Amniotic epithelial cell (primary cell): Measurements from ENCODE around the gene RASSF1.

Experiments
- DNase-seq: peaks from one replicate; pipeline ENCODE4 v3.0.0-alpha.2; 2010; ENCODE audit warnings: low read depth

RASSF1 gene

DNA sequence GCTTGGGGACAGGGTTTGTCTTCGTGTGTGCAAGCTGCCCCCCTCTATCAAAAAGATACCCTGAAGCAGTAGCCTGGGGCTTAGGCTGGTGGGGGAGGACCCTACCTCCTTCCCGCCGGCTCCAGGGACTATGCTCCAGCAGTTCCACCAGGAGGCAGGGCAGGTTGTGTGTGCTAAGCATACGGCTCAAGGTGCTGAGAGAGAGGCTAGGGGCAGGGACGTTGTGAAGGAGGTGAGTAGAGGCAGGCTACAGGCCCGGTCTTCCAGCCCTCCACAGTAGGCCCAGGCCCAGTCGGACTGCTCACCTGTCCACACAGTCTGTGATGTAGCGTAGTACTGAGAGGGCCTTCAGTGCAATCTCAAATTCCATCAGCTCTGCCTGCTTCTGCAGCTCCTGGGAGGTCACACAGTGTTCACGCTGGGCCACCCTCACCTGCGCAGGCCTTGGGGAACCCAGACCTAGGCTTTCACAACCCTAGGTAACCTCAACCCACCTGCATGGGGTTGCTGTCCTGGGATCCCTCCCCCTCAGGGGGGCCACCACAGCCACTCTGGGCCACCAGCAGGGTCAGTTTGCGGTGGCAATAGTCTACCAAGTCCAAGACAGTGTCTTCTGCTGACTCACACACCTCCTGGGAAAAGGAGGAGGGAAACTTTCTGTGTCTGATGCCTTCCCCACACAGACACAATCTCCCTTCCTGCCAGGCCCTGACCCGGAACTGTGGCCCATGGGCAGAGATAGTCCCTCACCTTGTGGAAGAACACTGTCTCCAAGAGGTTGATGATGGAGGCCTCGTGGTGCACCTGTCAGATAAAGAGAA, 2.4 kb upstream of the RASSF1 start:
- DNase-seq = no peak

DNA sequence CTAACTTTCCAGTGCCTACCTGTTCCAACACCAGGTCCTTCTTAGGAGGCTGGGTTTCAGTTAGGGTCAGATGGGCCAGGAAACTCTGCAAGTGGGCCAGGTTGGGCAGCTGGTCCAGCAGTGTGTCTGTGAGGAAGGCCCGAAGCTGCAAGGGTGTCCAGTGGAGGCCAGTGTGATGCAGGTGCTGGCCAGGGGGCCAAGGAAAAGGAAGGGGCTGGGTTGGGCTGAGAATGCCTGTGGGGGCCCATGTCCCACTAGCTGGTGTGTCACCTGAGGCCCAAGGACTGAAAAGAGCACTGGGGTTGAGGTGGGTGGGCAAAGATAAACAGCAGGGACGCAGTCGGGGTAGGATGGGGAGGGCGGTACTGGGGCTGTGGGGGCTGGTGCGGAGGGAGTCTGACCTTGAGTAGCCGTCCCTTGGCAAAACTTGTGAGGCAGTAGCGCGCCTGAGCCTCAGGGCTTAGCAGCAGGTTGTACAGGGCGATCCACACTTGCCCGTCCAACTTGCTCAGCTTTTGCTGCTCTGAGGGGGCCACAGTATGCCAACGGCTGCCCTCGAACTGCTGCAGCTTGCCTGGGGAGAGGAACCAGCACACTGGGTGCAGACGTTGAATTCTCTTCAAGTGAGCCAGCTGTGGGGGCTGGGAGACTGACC, 1.5 kb upstream of the RASSF1 start:
- DNase-seq = no peak

DNA sequence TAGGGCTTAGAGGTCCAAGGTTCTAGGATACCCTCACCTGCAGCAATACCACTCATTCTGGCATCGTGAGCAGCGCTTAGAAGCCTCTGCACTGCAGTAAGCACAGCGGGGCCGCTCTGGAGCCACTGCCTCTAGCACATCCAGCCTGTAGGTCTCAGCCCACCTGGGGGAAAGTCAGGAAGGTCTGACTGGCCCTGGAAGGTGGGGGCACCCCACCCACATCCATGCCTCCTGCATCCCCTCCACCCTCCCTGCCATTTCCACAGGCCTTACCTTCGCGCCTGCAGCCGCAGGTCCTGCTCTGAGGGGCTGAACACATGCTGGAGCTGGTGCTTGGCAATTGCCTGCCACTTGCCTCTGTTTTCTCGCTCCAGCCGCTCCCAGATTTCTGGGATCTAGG, 901 bp upstream of the RASSF1 start:
- no peak for DNase-seq

DNA sequence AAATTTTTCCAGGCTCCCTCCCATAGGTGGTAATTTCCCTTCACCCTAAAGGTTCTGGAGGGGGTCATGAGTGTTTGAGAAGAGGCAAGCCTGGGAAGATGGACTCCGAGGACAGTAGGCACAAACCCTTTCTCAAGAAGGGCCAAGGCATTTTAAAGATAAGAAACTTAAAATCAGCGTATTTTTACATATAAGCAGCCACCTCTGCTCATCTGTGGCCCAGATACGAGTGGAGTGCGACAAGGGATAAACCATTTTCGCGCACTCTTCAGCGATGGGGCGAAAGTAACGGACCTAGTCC, 539 bp downstream of the RASSF1 start:
- no peak for DNase-seq

DNA sequence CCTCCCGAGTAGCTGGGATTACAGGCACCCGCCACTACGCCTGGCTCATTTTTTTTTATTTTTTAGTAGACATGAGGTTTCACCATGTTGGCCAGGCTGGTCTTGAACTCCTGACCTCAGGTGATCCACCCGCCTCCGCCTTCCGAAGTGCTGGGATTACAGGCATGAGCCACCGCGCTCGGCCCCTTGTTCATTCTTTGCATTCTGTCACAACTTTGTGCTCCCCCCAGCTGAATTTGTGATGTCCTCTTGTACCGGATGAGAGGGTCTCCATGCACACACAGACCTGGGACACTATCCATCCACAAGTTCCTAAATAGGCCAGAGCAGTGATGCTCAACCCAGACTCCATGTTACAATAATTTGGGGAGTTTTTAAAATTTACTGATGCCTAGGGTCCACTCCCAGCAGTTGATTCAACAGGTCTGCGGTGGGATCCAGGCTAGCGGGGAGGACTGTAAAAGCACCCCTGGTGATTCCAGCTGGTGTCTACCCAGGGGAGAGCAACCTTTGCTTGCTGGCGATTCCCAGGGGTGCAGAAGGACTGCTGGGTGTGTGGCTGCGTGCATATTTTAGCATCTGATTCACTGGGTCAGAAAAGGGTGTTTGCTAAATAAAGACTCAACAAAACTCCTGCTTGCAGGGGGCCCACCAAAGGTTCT, 1.0 kb downstream of the RASSF1 start:
- DNase-seq = no peak

DNA sequence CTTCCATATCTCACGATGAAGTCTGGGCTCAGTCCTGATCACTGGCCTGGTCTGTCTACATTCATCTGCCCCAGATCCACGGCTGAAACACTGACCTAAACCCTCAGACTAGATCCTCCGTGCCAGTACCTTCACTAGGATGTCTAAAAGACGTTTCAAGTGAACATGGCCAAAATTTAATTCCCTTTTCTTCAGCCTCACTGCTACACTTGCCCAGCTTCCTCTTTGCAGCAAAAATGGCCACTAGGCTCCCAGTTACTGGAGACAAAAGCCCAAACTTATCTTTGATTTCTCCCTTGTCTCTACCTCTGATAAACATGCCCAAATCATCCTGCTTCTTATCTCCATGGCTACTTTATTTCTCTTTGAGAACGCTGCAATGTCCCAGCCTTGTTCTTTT, 1.7 kb downstream of the RASSF1 start:
- DNase-seq = no peak

DNA sequence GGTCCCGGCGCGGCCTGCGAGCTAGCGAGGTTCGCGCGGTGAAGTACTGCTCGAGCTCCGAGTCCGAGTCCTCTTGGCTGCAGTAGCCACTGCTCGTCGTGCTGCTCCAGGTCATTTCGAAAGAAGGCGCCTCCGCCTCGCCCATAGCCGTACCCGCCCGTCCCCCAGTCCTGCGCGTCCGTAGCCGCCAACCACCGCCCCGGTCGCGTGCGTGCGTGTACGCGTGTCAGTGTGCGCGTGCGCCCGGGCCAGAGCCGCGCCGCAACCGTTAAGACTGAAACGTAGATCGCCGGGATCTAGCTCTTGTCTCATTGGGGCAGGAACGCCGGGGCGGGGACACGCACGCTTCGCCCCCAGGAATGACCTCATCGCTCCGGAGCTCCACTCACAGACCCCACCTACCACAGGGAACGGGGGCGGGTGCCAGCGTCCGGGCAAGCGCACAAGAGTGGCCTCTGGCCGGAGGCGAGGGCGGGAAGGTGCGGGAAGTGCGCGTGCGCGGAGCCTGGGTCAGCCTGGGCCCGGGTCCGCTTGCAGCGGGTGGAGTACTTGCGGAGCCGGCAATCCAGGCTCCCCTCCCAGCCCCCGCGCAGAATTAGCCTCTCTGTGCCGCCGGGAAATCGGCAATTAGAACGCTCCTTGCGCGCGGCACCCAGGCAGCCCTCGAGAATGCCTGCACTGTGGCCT, 3.3 kb downstream of the RASSF1 start:
- peak; percentile 99 for DNase-seq

DNA sequence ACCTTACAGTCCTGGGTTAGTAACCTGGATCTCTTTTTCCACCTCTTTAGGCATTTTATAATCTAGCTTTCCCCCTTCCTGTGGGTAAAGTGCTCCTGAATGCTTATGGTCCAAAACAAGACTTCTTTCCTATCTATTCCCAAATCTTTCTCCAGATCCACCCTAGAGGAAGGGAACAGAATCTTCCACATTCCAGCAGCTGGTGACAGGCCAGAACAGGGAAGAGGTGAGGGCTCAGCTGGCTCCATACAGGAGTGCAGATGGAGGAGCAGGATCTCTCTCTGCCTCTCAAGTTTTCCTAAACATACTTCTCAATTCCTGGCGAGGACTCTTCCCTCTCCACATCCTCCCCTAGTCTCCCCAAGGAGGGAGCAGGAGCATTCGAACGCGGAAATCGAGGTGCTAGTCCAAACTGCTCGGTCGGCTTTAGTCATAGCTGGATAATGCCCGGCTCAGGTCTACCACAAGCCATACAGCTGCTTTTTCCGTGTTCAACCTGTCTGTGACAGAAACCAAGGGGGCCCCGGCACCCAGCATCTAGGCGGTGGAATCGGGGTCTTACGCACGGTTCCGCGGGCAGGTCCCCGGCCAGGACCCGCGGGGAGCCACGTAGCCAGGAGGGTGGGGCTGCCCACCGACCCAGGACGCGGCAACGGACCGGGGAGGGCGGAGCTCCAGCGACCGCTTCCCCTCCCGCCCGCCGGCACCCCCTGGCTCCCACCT, 4.0 kb downstream of the RASSF1 start:
- DNase-seq = no peak

DNA sequence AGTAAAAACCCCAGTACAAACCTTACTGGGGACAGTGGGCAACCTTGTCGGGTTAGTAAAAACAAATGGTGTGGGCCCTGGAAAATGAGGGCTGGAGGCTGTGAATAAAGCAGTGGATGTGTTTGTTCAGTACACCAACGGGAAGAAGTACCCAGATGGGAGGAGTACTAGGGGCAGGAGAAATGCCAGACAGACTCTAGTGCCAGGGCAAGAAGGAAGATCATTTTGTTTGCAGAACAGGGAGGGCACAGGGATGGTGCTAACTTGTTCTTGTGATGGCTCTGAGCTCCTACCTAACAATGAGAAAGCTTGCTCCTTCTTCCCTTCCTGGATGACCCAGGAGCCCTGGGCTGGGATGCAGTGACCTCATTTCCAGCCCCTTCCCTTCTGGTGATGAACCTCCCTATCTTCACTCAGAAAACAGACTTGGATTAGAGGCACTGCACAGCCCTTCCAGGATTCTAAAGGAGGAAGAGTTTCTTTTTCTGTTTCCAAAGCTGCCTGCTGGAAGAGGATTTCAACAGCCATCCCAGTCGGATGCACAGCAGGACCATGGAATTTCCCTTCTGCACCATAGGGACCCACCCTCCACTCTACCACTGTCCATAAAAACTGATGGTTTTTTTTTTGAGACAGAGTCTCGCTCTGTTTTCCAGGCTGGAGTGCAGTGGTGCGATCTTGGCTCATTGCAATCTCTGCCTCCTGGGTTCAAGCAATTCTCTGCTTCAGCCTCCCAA, 6.1 kb downstream of the RASSF1 start:
- no peak for DNase-seq

DNA sequence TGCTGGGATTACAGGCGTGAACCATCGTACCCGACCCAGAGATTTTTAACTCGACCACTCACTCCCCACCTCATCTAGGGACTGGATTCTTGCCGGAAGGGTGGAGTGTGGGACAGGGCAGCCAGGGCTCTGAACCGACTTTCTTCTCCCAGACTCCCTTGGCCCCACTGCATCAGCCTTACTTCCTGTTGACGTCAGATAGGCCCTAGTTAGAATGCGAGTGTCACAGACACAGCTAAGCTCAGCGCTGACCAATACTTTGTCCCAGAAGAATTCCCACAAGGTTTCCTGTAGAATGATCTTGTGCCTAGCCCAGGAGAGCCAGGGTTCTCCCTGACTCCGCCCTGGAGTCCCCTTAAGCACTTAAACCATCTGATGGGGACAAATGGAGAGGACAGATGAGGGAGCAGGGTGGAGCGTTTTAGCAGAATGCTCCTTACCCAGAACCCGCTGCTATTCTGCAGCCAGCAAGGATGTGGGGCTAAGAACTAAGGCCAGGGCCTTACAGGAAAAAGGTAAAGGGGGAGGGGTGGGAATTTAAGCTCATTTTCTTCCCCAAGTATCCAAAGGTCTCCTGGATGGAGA, 6.8 kb downstream of the RASSF1 start:
- peak; percentile 38 for DNase-seq

DNA sequence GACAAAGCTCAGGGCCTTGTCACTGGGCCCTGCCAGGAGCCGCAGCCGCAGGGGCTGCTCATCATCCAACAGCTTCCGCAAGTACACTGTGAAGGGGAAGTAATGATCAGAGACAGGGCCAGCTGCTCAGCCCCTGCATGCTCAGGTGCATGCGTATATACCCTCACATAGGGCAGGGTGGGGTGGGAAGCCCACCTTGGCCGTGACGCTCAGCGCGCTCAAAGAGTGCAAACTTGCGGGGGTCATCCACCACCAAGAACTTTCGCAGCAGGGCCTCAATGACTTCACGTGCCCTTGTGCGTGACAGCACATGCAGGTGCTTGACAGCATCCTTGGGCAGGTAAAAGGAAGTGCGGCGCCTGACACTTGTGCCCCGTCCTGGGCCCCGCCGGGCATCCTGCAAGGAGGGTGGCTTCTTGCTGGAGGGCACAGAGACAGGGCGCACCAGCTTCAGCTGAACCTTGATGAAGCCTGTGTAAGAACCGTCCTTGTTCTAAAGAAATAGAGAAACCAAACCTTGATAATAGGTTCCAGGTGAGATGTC, 9.2 kb downstream of the RASSF1 start:
- DNase-seq = no peak

DNA sequence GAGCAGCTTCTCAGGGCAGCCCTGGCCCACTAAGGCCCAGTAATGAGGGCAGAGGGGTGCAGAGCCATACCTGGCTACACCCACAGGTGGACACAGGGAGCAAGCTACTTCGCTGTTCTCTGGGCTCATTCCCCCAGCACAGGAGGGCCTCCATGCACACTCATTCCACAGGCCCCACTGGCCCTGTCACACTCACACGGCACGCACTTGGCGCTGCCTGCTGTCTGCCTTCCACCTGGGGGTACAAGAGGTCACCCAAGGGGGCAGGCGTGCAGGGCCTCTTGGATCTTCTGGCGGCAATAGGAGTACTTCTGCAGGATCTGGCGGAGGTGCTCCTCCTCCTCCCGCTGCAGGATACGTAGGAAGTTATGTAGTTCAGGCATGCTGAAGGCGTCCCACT, 10.3 kb downstream of the RASSF1 start:
- DNase-seq = no peak

DNA sequence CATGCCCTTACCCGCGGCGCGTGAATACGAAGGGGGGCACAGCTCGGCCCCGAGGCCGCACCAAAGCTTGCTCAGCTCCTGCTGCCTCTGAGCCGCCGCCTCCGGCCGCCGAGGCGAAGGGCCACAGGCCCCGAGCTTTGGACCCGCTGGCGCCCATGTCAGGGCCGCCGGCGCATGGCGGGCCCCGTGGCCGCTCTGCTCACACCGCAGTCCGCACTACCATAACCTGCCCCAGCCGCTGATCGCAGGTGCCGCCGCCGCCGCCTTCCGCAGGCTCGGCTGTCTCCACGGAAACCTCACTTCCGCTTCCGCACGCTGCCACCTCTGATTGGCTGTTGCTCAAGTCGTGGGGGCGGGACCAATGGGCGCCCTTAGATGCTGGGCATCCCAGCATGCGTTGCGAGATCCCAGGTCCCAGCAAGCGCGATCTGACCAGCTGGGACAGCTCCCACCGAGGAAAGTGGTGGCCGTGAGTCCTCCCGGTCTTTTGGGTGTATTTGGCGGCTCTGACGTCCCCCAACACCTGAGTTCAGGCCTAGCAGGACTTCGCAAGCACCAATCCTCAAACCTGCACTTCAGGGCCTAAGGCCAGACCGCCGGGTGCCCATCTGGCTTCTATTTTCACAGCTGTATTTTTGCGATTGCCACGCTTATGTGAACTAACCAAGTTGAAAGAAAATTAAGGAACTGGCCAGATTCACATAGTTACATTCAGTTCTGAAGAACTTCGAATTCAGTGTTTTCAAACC, 12.5 kb downstream of the RASSF1 start, which contains the start of gene TUSC2:
TSS of gene TUSC2 (minus strand) at position 281 of the 749 bp plus-strand sequence. CDS start at position 157, 124 bp downstream.
- peak; percentile 90 for DNase-seq

DNA sequence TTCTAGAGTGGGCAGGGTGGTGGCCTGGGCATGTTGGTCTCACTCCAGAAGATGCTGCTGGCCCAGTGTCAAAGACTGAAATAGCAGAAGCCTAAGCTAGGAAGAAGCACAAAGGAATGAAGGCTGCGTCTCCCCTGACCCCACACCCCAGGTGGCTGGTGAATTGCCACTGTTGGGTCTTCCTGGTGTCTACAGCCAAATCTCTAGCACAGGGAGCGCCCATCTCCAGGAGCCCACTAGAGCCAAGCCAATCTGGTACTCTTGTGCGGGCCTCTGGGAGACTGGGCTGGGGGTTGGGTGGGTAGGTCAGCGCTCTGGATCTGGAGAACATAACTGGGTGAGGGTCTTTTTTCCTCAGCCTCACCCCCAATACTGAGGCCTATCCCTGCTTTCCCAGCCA, 13.5 kb downstream of the RASSF1 start:
- DNase-seq = no peak

DNA sequence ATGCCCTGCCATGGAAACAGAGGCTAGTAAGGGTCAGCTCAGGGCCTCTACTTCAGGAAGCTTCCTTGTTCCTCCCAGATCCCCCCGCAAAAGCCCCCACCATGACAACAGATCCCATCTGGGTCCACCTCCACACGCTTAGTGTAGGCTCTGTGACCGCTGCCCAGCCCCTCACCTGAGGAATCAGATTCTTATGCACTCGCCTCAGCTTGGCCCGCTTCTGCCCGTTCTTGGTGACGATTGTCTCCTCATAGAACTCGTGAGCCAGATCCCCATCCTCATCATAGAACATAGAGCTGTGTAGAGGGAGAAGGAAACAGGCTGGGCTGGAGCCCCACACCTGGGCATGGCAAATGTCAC, 14.5 kb downstream of the RASSF1 start:
- no peak for DNase-seq

DNA sequence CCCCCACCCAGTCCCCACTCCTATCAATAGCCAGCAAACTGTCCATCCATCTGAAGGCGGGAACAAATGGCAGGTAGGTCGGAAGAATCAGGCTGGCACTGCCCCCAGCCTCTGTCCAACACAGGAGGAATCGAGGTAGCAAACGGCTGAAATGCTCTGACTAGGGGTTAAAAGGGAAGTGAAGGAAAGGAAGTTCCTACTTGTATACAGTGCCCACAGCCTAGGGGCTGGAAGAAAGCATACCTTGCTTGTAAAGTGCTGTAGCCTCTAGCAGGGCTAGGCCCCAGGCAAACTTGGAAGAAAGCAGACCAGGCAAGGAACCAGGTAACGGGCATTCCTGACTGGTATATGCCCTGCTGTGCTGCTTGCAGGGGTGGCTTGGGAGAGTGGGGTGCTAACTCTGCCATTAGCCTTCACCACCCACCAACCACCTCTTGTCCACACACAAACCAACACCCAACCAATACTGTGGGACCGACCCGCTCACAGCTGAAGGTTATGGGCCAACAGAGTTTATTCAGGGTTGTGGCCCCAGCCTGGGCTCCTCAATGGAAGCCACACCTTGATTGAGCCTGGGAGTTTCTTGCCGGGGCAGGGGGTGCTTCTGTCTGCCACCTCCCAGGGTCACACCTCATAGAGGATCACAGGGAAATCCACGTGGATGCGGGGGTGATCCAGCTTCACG, 15.0 kb downstream of the RASSF1 start:
- no peak for DNase-seq

DNA sequence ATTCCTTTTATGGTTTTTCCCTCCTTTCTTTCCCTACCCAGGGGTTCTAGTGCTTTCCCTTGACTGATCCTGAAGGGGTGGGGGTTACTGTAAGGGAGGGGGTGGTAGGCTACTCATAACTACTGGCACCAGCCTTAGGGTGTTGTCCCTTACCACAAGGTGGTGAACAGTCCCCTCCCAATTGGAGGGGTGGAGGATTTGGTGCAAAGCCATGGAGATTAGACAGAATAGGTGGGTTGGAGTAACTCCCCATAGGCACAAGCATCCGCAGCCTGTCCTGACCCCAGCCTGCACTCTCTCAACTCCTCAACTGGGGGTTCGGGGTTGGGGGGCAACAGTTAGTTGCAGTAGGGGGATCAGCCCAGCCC, 15.5 kb downstream of the RASSF1 start:
- DNase-seq = no peak

DNA sequence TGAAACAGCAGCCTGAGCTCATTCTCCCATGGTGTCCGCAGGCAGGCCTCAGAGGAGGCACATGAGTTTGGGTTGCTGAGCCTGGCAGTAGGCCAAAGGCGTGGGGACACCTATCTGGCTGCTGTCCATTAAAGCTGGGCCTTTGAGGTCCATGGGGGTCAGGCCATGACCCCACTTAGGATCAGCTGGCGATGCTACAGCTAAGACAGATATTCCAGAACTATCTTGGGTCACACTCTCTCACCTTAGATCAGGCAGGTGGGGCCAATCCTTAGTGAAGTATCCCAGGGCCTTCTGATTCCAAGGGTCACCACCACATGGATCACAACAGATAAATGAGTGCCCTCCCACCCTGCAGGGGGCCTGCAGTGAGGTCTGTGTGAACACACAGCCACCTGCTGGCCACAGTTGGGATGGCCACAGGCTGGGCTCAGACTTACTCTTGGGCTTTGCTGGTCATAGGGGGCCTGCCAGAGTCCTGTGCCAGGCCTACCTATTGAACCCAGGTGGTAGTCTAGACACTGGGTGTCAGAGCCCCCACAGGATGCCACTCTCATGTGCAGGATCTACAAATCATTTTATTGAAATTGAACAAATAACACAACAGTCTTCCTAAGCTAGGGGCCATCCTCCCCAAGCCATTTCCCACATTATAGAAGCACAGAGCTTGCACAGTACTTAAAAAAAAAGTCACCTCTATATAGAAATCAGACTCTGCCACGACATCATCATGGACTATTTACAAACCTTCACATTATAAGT, 16.1 kb downstream of the RASSF1 start:
- DNase-seq = peak; percentile 52
